Motor neuron (in vitro differentiated cells): ENCODE measurements around the gene ATF7. TPM values are rescaled to one million over a fixed set of nuclear protein-coding genes. Genes with fewer than 3 reads are reported as not detected.
"Not testable (repeated sequence)": the region's sequence is repeated elsewhere in the genome, so short reads cannot be mapped to it uniquely, and the experiment has no call there.

Experiments
- ATAC-seq, 8 experiments: fragments of 200-7000 bp; cut with Tn5 transposase; replicated peaks in 6 of 8; 2 replicates each; pipeline ENCODE4 v1.8.0; 2021; ENCODE audit warnings: mild to moderate bottlenecking in 8 of 8, moderate library complexity in 8 of 8
- H3K27ac ChIP-seq, 2 donors: fragments of 250-450 bp; sonication (Bioruptor Pico); 2 replicates each; pipeline ENCODE4 v1.9.0; 2021; ENCODE audit warnings: antibody characterized with exemption in 2 of 2, mild to moderate bottlenecking in 2 of 2, moderate library complexity in 1 of 2
- H3K4me1 ChIP-seq, 2 donors: fragments of 250-450 bp; sonication (Bioruptor Pico); replicated peaks in 1 of 2; 2 replicates each; pipeline ENCODE4 v1.6.1; 2021; ENCODE audit warnings: antibody characterized with exemption in 2 of 2, mild to moderate bottlenecking in 2 of 2, moderate library complexity in 1 of 2
- H3K4me3 ChIP-seq, 5 donors: fragments of 250-450 bp; sonication (Bioruptor Pico); 2 replicates each; pipeline ENCODE4 v1.9.0; 2021; ENCODE audit warnings: antibody characterized with exemption in 5 of 5, mild to moderate bottlenecking in 5 of 5, moderate library complexity in 4 of 5
- WGBS, 10 experiments: fragments of 450-650 bp; shearing (Covaris generic); methylation state at CpG; one replicate each; pipeline ENCODE4 v1.0.0; 2022; 5-methylcytosine and 5-hydroxymethylcytosine counted together
- in situ Hi-C, 9 experiments: fragments of 400-800 bp; cut with MboI; loops; one replicate each; pipeline ENCODE4 v1.15.0; 2021; ENCODE audit warnings: low sequenced_read_pairs in 9 of 9, low pct_unique_long_range_greater_than_20kb in 2 of 9; ENCODE audit not compliant: unreplicated experiment in 9 of 9
- total RNA-seq, 8 experiments: library from RNA; unstranded; fragments of 300-600 nt; gene quantifications; 2 replicates each; pipeline versions ENCODE4 v1.2.3 to v1.2.4, GENCODE V29; 2022

The ATF7 gene
- total RNA-seq, 8 experiments from 2014 or later: 7.9 to 37.7 (median 12.5) TPM

DNA sequence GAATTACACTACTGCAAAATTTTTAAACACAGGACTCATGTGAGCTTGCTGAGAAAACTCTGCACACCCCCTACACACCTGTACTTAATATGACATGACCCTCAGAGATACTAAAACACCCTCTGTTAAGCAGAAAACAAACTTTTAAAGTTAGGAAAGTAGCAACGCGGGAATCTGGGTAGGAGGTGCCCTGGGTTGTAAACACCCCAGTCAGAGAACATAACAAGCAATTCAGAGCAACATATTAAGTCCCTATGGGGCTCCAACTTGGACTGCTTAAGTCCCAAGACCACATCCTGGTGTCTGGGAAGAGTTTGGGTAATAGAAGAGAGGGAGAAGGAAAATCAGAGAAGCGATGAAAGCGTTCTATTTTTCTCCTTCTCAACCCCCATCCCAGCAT is 1.2 kb downstream of the ATF7 start:
- 0 to 67% (median 42%) methylated on average over 2 to 3 of the region's 4 CpGs; no CpG with 5 or more reads in 5 of the 10 experiments for WGBS, 10 experiments
- Histone ChIP-seq H3K4me3 (peak overlapping the region; percentile 65 to 89 (median 76)), H3K4me1 (peaks cover 22 to 25% of the 10 kb centered on the region in 2 donors), H3K27ac (no peak overlapping the region)
- in situ Hi-C loops: no loop called here
- ATAC-seq: no peak

GRCh38 chr12:53624458-53624857 is 1.7 kb downstream of the ATF7 start:
- peak overlapping the region in 2 of 5 donors; percentile 67 to 88 for H3K4me3 ChIP-seq
- in situ Hi-C loops: no loop called here
- ATAC-seq: no peak
- H3K27ac ChIP-seq: no peak overlapping the region
- WGBS, 10 experiments: 0 to 100% (median 85%) methylated on average over 1 to 3 of the region's 3 CpGs; no CpG with 5 or more reads in 1 of the 10 experiments
- peaks cover 22 to 25% of the 10 kb centered on the region in 2 donors for H3K4me1 ChIP-seq

DNA sequence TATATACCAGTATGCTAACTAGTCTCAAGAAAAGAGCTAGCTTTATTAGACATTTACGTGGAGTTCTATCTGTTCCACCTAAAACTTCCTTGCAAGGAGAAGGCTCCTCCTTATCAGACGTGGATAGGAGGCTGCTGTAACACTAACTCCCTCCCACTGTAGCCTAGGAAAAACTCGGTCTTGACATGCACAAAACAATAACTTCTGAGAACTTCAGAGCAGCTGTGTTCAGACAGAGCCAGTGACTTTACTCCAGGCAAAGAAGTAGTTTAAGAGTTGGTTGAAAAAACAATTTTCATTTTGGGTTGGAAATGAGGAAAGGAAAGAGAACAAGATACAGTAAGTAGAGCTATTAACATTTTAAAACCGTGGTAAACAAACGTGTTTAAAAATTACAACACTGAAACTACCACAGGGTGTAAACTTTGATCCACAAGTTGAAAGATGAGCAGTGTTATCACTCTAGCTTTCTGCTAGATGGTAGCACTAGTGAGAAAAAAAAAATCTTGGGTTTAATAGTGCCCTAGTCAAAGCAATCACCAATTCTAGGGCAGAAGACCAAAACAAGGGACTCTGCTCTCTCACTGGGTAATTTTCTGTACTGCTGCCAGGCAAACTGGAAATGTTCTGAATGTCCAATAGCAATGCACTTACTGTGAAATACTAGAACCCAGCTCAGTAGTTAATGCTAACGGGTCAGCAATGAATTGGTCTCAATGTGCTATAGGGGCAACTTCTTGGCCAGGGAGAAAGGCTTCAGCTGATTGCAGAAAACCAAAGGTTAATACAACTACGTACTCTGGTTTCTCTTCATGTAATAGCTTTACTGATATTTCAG is 2.4 kb downstream of the ATF7 start:
- H3K27ac ChIP-seq: no peak overlapping the region
- peak overlapping the region in 2 of 5 donors; percentile 1 to 3 for H3K4me3 ChIP-seq
- peaks cover 22 to 25% of the 10 kb centered on the region in 2 donors for H3K4me1 ChIP-seq
- 6 to 100% (median 46%) methylated on average over 2 to 7 of the region's 7 CpGs for WGBS, 10 experiments
- peak in 2 of 8 experiments; percentile 3 to 5 for ATAC-seq
- in situ Hi-C loops: no loop called here

GRCh38 chr12:53622724-53623123 is 3.5 kb downstream of the ATF7 start:
- no peak for ATAC-seq
- Histone ChIP-seq H3K4me1 (peaks cover 22 to 25% of the 10 kb centered on the region in 2 donors), H3K4me3 (no peak overlapping the region), H3K27ac (no peak overlapping the region)
- in situ Hi-C loops: no loop called here
- WGBS, 10 experiments: 70 to 100% (median 97%) methylated on average over 2 to 5 of the region's 5 CpGs

GRCh38 chr12:53618275-53618674 is 7.9 kb downstream of the ATF7 start:
- Histone ChIP-seq H3K27ac (no peak overlapping the region), H3K4me3 (no peak overlapping the region), H3K4me1 (no peaks in the 10 kb centered on the region)
- WGBS, 10 experiments: 0 to 78% (median 61%) methylated on average over 2 to 3 of the region's 3 CpGs; no CpG with 5 or more reads in 1 of the 10 experiments
- ATAC-seq: peak in 3 of 8 experiments; percentile 27 to 48 (median 44)
- in situ Hi-C loops: no loop called here

DNA sequence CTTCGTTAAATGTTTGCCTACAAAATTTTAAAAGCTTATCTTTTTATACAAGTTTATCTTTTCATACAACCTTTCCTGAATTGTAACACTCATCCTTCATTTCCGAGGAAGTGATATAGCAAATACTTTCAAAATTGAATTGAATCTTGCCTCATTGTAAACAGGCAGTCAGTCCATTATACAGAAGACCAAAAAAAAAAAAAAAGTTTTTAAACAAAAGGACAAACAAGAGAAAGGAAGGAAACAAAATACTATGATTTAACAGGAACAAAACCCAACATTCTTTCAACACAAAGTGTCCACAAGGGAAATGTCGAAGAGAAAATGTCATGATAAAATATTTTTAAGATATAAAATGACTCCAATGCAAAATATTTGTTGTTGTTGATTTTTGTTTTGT is 8.5 kb downstream of the ATF7 start:
- Histone ChIP-seq H3K4me1 (no peaks in the 10 kb centered on the region), H3K27ac (no peak overlapping the region), H3K4me3 (no peak overlapping the region)
- in situ Hi-C loops: no loop called here
- ATAC-seq: no peak
- WGBS, 10 experiments: 40 to 95% (median 83%) methylated on average over 2 to 3 of the region's 3 CpGs

GRCh38 chr12:53616950-53617349 is 9.2 kb downstream of the ATF7 start:
- H3K27ac ChIP-seq: no peak overlapping the region
- ATAC-seq: no peak
- in situ Hi-C loops: no loop called here
- no peaks in the 10 kb centered on the region for H3K4me1 ChIP-seq
- 76 to 100% (median 96%) methylated on average over 1 to 4 of the region's 4 CpGs; no CpG with 5 or more reads in 3 of the 10 experiments for WGBS, 10 experiments
- no peak overlapping the region for H3K4me3 ChIP-seq

GRCh38 chr12:53613821-53614220 is 12.4 kb downstream of the ATF7 start:
- no peak overlapping the region for H3K4me3 ChIP-seq
- no peak overlapping the region for H3K27ac ChIP-seq
- ATAC-seq: no peak
- no peaks in the 10 kb centered on the region for H3K4me1 ChIP-seq
- WGBS, 10 experiments: 14 to 100% (median 83%) methylated on average over 1 of the region's 1 CpG; no CpG with 5 or more reads in 4 of the 10 experiments
- in situ Hi-C loops: no loop called here

DNA sequence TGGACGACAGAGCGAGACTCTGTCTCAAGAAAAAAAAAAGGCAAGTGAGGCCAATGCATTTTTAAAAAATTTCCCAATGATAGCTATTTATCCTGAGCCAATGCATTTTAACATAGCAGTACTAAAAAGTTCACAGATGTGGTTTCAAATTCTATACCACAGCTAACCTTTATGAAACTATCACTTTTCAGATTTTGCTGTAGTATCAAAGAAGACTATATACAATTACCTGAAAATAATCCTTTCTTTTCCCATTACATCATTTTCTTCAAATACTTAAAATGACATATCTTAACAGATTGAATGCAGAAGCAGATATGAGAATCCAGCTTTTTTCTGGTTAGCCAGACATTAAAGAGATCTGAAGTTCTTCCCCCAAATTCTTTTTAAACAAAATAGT is 13.2 kb downstream of the ATF7 start:
- no peaks in the 10 kb centered on the region for H3K4me1 ChIP-seq
- no peak overlapping the region for H3K4me3 ChIP-seq
- no peak for ATAC-seq
- in situ Hi-C loops: no loop called here
- no peak overlapping the region for H3K27ac ChIP-seq
- 79 to 100% (median 100%) methylated on average over 1 to 2 of the region's 2 CpGs; no CpG with 5 or more reads in 3 of the 10 experiments for WGBS, 10 experiments

- in situ Hi-C loops: no loop called here
- 75 to 100% (median 100%) methylated on average over 1 to 8 of the region's 8 CpGs; no CpG with 5 or more reads in 2 of the 10 experiments for WGBS, 10 experiments
- Histone ChIP-seq H3K27ac (no peak overlapping the region), H3K4me1 (no peaks in the 10 kb centered on the region), H3K4me3 (no peak overlapping the region)
- ATAC-seq: no peak
These were observed 14.9 kb downstream of the ATF7 start for GRCh38 chr12:53611304-53611703.

- H3K4me1 ChIP-seq: peaks cover 5 to 14% of the 10 kb centered on the region in 2 donors
- H3K4me3 ChIP-seq, ATAC-seq, in situ Hi-C loops, H3K27ac ChIP-seq: not testable (repeated sequence)
- no CpG with 5 or more reads among the region's 5 CpGs for WGBS, 10 experiments
These were observed 19.5 kb downstream of the ATF7 start for GRCh38 chr12:53606688-53607087.

- in situ Hi-C loops: no loop called here
- H3K4me1 ChIP-seq: peaks cover 5 to 22% of the 10 kb centered on the region in 2 donors
- H3K27ac ChIP-seq: no peak overlapping the region
- no peak overlapping the region for H3K4me3 ChIP-seq
- ATAC-seq: no peak
These were observed 21.6 kb downstream of the ATF7 start for GRCh38 chr12:53604581-53604980.

- in situ Hi-C loops: no loop called here
- Histone ChIP-seq H3K27ac (no peak overlapping the region), H3K4me1 (peaks cover 5 to 22% of the 10 kb centered on the region in 2 donors), H3K4me3 (no peak overlapping the region)
- peak in 2 of 8 experiments; percentile 45 to 55 for ATAC-seq
These were observed 22.4 kb downstream of the ATF7 start for GRCh38 chr12:53603804-53604203.

DNA sequence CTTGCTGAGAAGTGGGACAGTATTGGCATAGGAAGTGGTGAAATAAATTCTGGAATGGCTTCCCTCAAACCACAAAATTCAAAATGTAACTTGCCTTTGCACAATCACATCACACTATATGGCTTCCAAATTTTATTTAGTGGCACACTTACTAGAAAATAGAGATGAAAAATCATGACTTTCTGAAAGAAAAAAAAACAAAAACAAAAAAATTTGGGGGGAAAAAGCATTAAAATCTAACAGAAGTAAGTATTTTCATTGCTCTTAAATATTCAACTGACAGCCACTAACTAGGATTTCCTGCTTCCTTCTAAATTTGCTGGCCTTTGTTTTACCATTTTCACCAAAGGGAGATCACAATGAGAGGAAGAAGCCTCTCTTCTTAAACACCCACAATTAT is 23.0 kb downstream of the ATF7 start:
- in situ Hi-C loops: no loop called here
- Histone ChIP-seq H3K4me3 (no peak overlapping the region), H3K27ac (no peak overlapping the region), H3K4me1 (peaks cover 5 to 22% of the 10 kb centered on the region in 2 donors)
- no peak for ATAC-seq
